ENCODE results near the gene CYP24A1. TPM values are rescaled to one million over a fixed set of nuclear protein-coding genes. Genes with fewer than 3 reads are reported as not detected.

CYP24A1 gene
- total RNA-seq, 1 experiment from 2014 or later = 1.2 TPM

- intact Hi-C loops (cut with micrococcal nuclease) = no loop called here
- Histone ChIP-seq H3K27ac (ENCODE audit: low read length) (no peak overlapping the region), H3K27me3 (ENCODE audit: low read length) (no peaks in the 10 kb centered on the region), H4K20me1 (ENCODE audit: low read length) (no peaks in the 10 kb centered on the region), H3K9ac (ENCODE audit: low read length) (no peak overlapping the region), H3K9me2 (replicated peaks; ENCODE audit: low read length) (no peaks in the 10 kb centered on the region), H2AFZ (ENCODE audit: low read length) (no peak overlapping the region), H3K4me2 (ENCODE audit: low read length) (no peak overlapping the region), H3K4me1 (ENCODE audit: insufficient read depth, low read length) (peaks cover 19% of the 10 kb centered on the region), H3K9me3 (ENCODE audit: low read length) (no peaks in the 10 kb centered on the region), H3K4me3 (ENCODE audit: low read length) (no peak overlapping the region), H3K36me3 (ENCODE audit: low read depth, low read length) (no peaks in the 10 kb centered on the region), H3K79me2 (ENCODE audit: low read length) (no peaks in the 10 kb centered on the region), H3F3A (ENCODE audit: low read length, unreplicated experiment) (no peaks in the 10 kb centered on the region)
- ATAC-seq = no peak
- CTCF ChIA-PET = no interaction called here
- TF ChIP-seq EZH2phosphoT487 (IDR thresholded peaks at IDR 0.05; ENCODE audit: borderline replicate concordance, low read length) (no peak), EZH2 (IDR thresholded peaks at IDR 0.05; ENCODE audit: low read length, unreplicated experiment) (no peak)
- TF ChIP-seq, protein P1, sequence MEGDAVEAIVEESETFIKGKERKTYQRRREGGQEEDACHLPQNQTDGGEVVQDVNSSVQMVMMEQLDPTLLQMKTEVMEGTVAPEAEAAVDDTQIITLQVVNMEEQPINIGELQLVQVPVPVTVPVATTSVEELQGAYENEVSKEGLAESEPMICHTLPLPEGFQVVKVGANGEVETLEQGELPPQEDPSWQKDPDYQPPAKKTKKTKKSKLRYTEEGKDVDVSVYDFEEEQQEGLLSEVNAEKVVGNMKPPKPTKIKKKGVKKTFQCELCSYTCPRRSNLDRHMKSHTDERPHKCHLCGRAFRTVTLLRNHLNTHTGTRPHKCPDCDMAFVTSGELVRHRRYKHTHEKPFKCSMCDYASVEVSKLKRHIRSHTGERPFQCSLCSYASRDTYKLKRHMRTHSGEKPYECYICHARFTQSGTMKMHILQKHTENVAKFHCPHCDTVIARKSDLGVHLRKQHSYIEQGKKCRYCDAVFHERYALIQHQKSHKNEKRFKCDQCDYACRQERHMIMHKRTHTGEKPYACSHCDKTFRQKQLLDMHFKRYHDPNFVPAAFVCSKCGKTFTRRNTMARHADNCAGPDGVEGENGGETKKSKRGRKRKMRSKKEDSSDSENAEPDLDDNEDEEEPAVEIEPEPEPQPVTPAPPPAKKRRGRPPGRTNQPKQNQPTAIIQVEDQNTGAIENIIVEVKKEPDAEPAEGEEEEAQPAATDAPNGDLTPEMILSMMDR (conservative IDR thresholded peaks at IDR 0.05; ENCODE audit: low read depth, low read length) = no peak
- no peak for DNase-seq
- POLR2A ChIA-PET (ENCODE audit: unreplicated experiment) = no interaction called here
- BruUV-seq (replicated peaks) = no TSS peak
These were observed 22.1 kb downstream of the CYP24A1 start for GRCh38 chr20:54151511-54152226.

DNA sequence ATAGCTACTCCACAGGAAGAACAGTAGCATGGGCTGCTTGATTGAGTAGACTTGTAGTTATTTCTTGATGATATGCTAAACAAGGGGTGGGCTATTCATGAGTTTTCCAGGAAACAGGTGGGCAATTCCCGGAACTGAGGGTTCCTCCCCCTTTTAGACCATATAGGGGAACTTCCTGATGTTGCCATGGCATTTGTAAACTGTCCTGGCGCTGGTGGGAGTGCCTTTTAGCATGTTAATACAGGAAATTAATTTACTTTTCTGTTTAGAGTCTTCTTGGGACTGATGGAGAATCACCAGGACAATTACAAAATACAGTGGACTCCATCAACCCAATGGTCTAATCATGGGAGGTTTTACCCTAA lies 22.7 kb downstream of the CYP24A1 start:
- POLR2A ChIA-PET (ENCODE audit: unreplicated experiment) = interaction anchor here (0.6 kb wide), 1 partner anchor 19 kb away, joined by 5 read pairs; no protein-coding TSS in a partner anchor
- H3F3A ChIP-seq (ENCODE audit: low read length, unreplicated experiment) = no peaks in the 10 kb centered on the region
- H3K9ac ChIP-seq (ENCODE audit: low read length) = no peak overlapping the region
- H3K9me3 ChIP-seq (ENCODE audit: low read length) = no peaks in the 10 kb centered on the region
- peaks cover 24% of the 10 kb centered on the region for H3K4me1 ChIP-seq (ENCODE audit: insufficient read depth, low read length)
- CTCF ChIA-PET = no interaction called here
- H3K27me3 ChIP-seq (ENCODE audit: low read length) = no peaks in the 10 kb centered on the region
- no peak for TF ChIP-seq EZH2phosphoT487 (IDR thresholded peaks at IDR 0.05; ENCODE audit: borderline replicate concordance, low read length)
- TF ChIP-seq, protein P1 (conservative IDR thresholded peaks at IDR 0.05; ENCODE audit: low read depth, low read length) = no peak
- TF ChIP-seq EZH2 (IDR thresholded peaks at IDR 0.05; ENCODE audit: low read length, unreplicated experiment) = no peak
- no peaks in the 10 kb centered on the region for H3K9me2 ChIP-seq (replicated peaks; ENCODE audit: low read length)
- H3K4me3 ChIP-seq (ENCODE audit: low read length) = no peak overlapping the region
- no peak overlapping the region for H3K27ac ChIP-seq (ENCODE audit: low read length)
- H4K20me1 ChIP-seq (ENCODE audit: low read length) = no peaks in the 10 kb centered on the region
- no TSS peak for BruUV-seq (replicated peaks)
- DNase-seq (no peak), ATAC-seq (no peak)
- H3K4me2 ChIP-seq (ENCODE audit: low read length) = no peak overlapping the region
- H2AFZ ChIP-seq (ENCODE audit: low read length) = no peak overlapping the region
- no peaks in the 10 kb centered on the region for H3K36me3 ChIP-seq (ENCODE audit: low read depth, low read length)
- intact Hi-C loops (cut with micrococcal nuclease) = no loop called here
- H3K79me2 ChIP-seq (ENCODE audit: low read length) = no peaks in the 10 kb centered on the region

DNA sequence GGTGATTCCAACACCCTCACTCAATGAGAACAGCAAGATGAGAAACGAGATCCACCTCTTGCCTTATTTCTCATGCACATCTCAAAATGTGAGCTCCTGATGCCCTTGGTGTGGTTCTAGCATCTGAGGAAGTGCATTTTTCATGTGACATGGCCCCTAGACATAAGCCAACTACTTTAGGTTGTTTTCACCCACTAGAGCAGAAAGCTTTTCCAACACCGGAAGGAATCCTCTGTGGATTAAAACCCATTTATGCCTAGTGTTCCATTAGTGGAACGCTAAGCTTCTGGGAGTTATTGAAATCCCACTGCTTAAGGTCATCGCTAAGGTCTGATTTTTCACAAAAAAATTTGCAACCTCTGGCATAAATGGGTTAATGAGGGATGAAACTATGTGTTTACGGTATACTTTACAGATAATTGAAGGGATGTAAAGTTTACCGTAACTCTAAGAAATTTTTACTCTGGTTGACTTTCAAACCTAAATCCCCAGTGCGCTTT lies 24.0 kb downstream of the CYP24A1 start:
- TF ChIP-seq EZH2 (IDR thresholded peaks at IDR 0.05; ENCODE audit: low read length, unreplicated experiment) (no peak), EZH2phosphoT487 (IDR thresholded peaks at IDR 0.05; ENCODE audit: borderline replicate concordance, low read length) (no peak)
- no peak for DNase-seq
- Histone ChIP-seq H3K9ac (ENCODE audit: low read length) (no peak overlapping the region), H3K4me2 (ENCODE audit: low read length) (no peak overlapping the region; the same call in 1 of the 2 replicates), H3K9me2 (replicated peaks; ENCODE audit: low read length) (no peaks in the 10 kb centered on the region), H3K4me3 (ENCODE audit: low read length) (no peak overlapping the region), H3F3A (ENCODE audit: low read length, unreplicated experiment) (no peaks in the 10 kb centered on the region), H3K4me1 (ENCODE audit: insufficient read depth, low read length) (peaks cover 24% of the 10 kb centered on the region), H3K79me2 (ENCODE audit: low read length) (no peaks in the 10 kb centered on the region), H3K9me3 (ENCODE audit: low read length) (no peaks in the 10 kb centered on the region), H3K36me3 (ENCODE audit: low read depth, low read length) (no peaks in the 10 kb centered on the region), H2AFZ (ENCODE audit: low read length) (no peak overlapping the region), H3K27ac (ENCODE audit: low read length) (no peak overlapping the region), H4K20me1 (ENCODE audit: low read length) (no peaks in the 10 kb centered on the region), H3K27me3 (ENCODE audit: low read length) (no peaks in the 10 kb centered on the region)
- CTCF ChIA-PET = no interaction called here
- ATAC-seq = no peak
- intact Hi-C loops (cut with micrococcal nuclease) = loop anchor here (2.0 kb wide), 1 partner anchor 47 kb away; no protein-coding TSS in a partner anchor
- no TSS peak for BruUV-seq (replicated peaks)
- POLR2A ChIA-PET (ENCODE audit: unreplicated experiment) = no interaction called here

Data from PC-3 (cell line).